GM23338 (cell line): ENCODE measurements around the gene MAPK13. TPM values are rescaled to one million over a fixed set of nuclear protein-coding genes. Genes with fewer than 3 reads are reported as not detected.

Experiments used
- ATAC-seq: fragments of 200-7000 bp; cut with Tn5 transposase; 3 replicates; pipeline ENCODE4 v1.9.1; 2020
- DNase-seq: peaks from one replicate; pipeline ENCODE4 v3.0.0-alpha.2; 2015; ENCODE audit warnings: low spot score
- H2AFZ ChIP-seq: fragments of 200-600 bp; sonication (generic); 2 replicates; pipeline ENCODE4 v1.8.0; 2016; ENCODE audit warnings: antibody characterized with exemption, mild to moderate bottlenecking, moderate library complexity
- H3F3A ChIP-seq: fragments of 200-600 bp; sonication (generic); replicated peaks from 2 replicates; pipeline ENCODE4 v1.8.0; 2017; ENCODE audit warnings: antibody characterized with exemption, mixed run types, low read depth
- H3K27ac ChIP-seq: fragments of 200-600 bp; sonication (generic); 2 replicates; pipeline ENCODE4 v1.6.1; 2016; ENCODE audit warnings: low read depth
- H3K27me3 ChIP-seq: fragments of 200-600 bp; sonication (generic); 2 replicates; pipeline ENCODE4 v1.8.0; 2016; ENCODE audit warnings: mild to moderate bottlenecking, mixed run types, moderate library complexity; ENCODE audit not compliant: insufficient read depth
- H3K36me3 ChIP-seq: fragments of 200-600 bp; sonication (generic); 2 replicates; pipeline ENCODE4 v1.8.0; 2016; ENCODE audit warnings: mild to moderate bottlenecking; ENCODE audit not compliant: insufficient read depth
- H3K4me1 ChIP-seq: fragments of 200-600 bp; sonication (generic); 2 replicates; pipeline ENCODE4 v1.8.0; 2016; ENCODE audit warnings: mild to moderate bottlenecking, moderate library complexity; ENCODE audit not compliant: insufficient read depth
- H3K4me2 ChIP-seq: fragments of 200-600 bp; sonication (generic); 2 replicates; pipeline ENCODE4 v1.7.1; 2017; ENCODE audit warnings: mixed run types
- H3K4me3 ChIP-seq: fragments of 200-600 bp; sonication (generic); 2 replicates; pipeline ENCODE4 v1.6.1; 2016; ENCODE audit warnings: mixed run types
- H3K79me2 ChIP-seq: fragments of 200-600 bp; sonication (generic); replicated peaks from 2 replicates; pipeline ENCODE4 v1.8.0; 2017; ENCODE audit warnings: mild to moderate bottlenecking; ENCODE audit not compliant: insufficient read depth
- H3K9me2 ChIP-seq: fragments of 200-600 bp; sonication (generic); 2 replicates; pipeline ENCODE4 v1.8.0; 2017; ENCODE audit not compliant: insufficient read depth
- H4K20me1 ChIP-seq: fragments of 200-600 bp; sonication (generic); replicated peaks from 2 replicates; pipeline ENCODE4 v1.8.0; 2017; ENCODE audit warnings: mild to moderate bottlenecking; ENCODE audit not compliant: insufficient read depth
- H3K27ac Mint-ChIP-seq: 2 replicates; pipeline ENCODE4 v1.8.0; 2020; ENCODE audit warnings: inconsistent platforms, mild to moderate bottlenecking, moderate library complexity, mixed read lengths
- H3K27me3 Mint-ChIP-seq: 3 replicates; pipeline ENCODE4 v1.8.0; 2022; ENCODE audit warnings: low read depth, mild to moderate bottlenecking, moderate library complexity, mixed read lengths, inconsistent platforms; ENCODE audit not compliant: insufficient read depth, poor library complexity
- H3K36me3 Mint-ChIP-seq: 3 replicates; pipeline ENCODE4 v1.8.0; 2021; ENCODE audit warnings: low read depth, mild to moderate bottlenecking, inconsistent platforms, moderate library complexity, mixed read lengths
- H3K4me1 Mint-ChIP-seq: 3 replicates; pipeline ENCODE4 v1.8.0; 2020; ENCODE audit warnings: mild to moderate bottlenecking, inconsistent platforms, mixed read lengths
- H3K4me3 Mint-ChIP-seq: 3 replicates; pipeline ENCODE4 v1.8.0; 2021; ENCODE audit warnings: moderate library complexity, mild to moderate bottlenecking, inconsistent platforms, mixed read lengths
- H3K9me3 Mint-ChIP-seq: 3 replicates; pipeline ENCODE4 v1.8.0; 2020; ENCODE audit warnings: moderate library complexity, mild to moderate bottlenecking, inconsistent platforms, mixed read lengths
- POLR2AphosphoS5 ChIP-seq: IDR thresholded peaks from 2 replicates; pipeline ENCODE4 v1.6.1; 2016; ENCODE audit warnings: antibody characterized with exemption, low read depth
- polyA plus RNA-seq: library from polyadenylated mRNA; unstranded; fragments of >200 nt; fragmentation: Nextera tagmentation; extraction: Ambion mirVana; gene quantifications from 2 replicates; pipeline ENCODE4 v1.2.1, GENCODE V29; 2016
- total RNA-seq: library from RNA; depleted of rRNA; stranded (reverse); fragments of >200 nt; shearing (Covaris generic); gene quantifications from 2 replicates; pipeline ENCODE4 v1.2.3, GENCODE V29; 2014
- TF ChIP-seq, protein P1 (sequence below): fragments of 250-450 bp; sonication (Bioruptor Pico); IDR thresholded peaks from 2 replicates; pipeline ENCODE4 v1.5.0; 2020; ENCODE audit warnings: mild to moderate bottlenecking, moderate library complexity
- TF ChIP-seq, protein P2 (sequence below), 2 experiments: fragments of 200-600 bp in 1 of 2; sonication (generic) in 1 of 2; conservative IDR thresholded peaks; 2 replicates each; pipeline versions ENCODE4 v1.5.1 to v1.6.1; 2016 to 2017; ENCODE audit warnings: antibody characterized with exemption in 2 of 2, low read depth in 2 of 2, mild to moderate bottlenecking in 2 of 2, moderate library complexity in 1 of 2

MAPK13 gene
- total and polyA plus RNA-seq, 2 experiments from 2014 or later, result 6.3 to 12.3 TPM

DNA sequence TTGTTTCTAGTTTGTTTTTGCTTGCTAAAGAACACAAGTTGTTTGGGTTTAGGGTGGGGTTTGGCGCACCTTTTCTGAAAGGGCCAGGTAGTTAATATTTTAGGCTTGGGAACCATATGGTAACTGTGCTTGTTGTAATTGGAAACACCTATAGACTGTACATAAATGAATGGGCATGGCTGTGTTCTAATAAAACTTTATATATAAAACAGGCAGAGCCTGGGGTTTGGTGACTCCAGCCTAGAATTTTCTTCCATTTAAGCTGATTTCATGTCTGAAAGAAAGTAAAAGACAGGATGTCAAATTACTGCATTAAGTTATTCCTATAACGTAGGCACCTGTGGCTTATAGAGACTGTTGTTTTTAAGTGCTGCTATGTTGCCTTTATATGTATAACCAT is 36.1 kb upstream of the MAPK13 start (continued):
- TF ChIP-seq, protein P1, sequence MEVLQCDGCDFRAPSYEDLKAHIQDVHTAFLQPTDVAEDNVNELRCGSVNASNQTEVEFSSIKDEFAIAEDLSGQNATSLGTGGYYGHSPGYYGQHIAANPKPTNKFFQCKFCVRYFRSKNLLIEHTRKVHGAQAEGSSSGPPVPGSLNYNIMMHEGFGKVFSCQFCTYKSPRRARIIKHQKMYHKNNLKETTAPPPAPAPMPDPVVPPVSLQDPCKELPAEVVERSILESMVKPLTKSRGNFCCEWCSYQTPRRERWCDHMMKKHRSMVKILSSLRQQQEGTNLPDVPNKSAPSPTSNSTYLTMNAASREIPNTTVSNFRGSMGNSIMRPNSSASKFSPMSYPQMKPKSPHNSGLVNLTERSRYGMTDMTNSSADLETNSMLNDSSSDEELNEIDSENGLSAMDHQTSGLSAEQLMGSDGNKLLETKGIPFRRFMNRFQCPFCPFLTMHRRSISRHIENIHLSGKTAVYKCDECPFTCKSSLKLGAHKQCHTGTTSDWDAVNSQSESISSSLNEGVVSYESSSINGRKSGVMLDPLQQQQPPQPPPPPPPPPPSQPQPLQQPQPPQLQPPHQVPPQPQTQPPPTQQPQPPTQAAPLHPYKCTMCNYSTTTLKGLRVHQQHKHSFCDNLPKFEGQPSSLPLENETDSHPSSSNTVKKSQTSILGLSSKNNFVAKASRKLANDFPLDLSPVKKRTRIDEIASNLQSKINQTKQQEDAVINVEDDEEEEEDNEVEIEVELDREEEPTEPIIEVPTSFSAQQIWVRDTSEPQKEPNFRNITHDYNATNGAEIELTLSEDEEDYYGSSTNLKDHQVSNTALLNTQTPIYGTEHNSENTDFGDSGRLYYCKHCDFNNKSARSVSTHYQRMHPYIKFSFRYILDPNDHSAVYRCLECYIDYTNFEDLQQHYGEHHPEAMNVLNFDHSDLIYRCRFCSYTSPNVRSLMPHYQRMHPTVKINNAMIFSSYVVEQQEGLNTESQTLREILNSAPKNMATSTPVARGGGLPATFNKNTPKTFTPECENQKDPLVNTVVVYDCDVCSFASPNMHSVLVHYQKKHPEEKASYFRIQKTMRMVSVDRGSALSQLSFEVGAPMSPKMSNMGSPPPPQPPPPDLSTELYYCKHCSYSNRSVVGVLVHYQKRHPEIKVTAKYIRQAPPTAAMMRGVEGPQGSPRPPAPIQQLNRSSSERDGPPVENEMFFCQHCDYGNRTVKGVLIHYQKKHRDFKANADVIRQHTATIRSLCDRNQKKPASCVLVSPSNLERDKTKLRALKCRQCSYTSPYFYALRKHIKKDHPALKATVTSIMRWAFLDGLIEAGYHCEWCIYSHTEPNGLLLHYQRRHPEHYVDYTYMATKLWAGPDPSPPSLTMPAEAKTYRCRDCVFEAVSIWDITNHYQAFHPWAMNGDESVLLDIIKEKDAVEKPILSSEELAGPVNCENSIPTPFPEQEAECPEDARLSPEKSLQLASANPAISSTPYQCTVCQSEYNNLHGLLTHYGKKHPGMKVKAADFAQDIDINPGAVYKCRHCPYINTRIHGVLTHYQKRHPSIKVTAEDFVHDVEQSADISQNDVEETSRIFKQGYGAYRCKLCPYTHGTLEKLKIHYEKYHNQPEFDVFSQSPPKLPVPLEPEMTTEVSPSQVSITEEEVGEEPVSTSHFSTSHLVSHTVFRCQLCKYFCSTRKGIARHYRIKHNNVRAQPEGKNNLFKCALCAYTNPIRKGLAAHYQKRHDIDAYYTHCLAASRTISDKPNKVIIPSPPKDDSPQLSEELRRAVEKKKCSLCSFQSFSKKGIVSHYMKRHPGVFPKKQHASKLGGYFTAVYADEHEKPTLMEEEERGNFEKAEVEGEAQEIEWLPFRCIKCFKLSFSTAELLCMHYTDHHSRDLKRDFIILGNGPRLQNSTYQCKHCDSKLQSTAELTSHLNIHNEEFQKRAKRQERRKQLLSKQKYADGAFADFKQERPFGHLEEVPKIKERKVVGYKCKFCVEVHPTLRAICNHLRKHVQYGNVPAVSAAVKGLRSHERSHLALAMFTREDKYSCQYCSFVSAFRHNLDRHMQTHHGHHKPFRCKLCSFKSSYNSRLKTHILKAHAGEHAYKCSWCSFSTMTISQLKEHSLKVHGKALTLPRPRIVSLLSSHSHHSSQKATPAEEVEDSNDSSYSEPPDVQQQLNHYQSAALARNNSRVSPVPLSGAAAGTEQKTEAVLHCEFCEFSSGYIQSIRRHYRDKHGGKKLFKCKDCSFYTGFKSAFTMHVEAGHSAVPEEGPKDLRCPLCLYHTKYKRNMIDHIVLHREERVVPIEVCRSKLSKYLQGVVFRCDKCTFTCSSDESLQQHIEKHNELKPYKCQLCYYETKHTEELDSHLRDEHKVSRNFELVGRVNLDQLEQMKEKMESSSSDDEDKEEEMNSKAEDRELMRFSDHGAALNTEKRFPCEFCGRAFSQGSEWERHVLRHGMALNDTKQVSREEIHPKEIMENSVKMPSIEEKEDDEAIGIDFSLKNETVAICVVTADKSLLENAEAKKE (CRISPR knock-in tag), result no peak

DNA sequence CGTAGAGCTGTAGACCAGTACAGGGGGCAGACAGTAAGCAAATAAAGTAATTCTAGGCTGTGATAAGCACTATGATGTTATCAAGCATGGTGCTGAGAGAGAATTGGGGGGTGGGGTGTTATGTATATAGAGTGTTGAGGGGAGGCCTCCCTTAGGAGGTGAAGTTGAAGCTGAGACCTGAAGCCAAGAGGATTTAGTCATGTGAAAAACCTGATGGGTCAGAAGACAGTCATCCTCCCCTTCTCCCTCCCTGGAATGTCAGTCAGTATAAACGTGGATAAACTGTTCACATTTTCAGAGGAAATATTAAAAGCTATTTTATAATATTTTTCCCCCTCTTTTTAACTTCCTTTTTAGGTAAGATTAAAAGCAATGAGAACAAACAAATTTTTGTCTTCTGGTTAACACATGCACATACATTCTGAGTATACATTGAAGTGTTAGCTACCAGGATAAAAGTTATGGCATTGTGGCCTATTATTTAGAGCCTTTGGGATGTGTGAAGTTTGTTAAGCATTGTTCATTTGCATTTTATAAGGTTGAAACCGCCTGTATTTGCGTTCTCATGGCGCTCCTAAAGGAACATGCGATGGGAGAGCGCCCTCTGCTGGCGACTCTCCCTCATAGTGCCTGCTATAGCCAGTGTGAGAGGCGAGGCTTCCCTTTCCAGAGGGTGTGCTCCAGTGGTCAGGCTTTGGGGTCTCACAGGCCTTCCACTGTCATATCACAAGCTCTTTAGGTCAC is 35.4 kb upstream of the MAPK13 start:
- H3K27ac ChIP-seq, result no peak overlapping the region
- H3K9me2 ChIP-seq, result no peaks in the 10 kb centered on the region
- H3K27me3 ChIP-seq, result no peaks in the 10 kb centered on the region
- no peak overlapping the region for H3K4me3 ChIP-seq
- no peak for TF ChIP-seq POLR2AphosphoS5
- TF ChIP-seq, protein P2, sequence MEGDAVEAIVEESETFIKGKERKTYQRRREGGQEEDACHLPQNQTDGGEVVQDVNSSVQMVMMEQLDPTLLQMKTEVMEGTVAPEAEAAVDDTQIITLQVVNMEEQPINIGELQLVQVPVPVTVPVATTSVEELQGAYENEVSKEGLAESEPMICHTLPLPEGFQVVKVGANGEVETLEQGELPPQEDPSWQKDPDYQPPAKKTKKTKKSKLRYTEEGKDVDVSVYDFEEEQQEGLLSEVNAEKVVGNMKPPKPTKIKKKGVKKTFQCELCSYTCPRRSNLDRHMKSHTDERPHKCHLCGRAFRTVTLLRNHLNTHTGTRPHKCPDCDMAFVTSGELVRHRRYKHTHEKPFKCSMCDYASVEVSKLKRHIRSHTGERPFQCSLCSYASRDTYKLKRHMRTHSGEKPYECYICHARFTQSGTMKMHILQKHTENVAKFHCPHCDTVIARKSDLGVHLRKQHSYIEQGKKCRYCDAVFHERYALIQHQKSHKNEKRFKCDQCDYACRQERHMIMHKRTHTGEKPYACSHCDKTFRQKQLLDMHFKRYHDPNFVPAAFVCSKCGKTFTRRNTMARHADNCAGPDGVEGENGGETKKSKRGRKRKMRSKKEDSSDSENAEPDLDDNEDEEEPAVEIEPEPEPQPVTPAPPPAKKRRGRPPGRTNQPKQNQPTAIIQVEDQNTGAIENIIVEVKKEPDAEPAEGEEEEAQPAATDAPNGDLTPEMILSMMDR (conservative IDR thresholded peaks at IDR 0.05; ENCODE audit: low read depth in 2 of 2), result peak; percentile 97
- Mint-ChIP-seq H3K27ac (no peak overlapping the region; the same call in 1 of the 2 replicates), H3K9me3 (no peaks in the 10 kb centered on the region), H3K4me1 (peaks cover 9% of the 10 kb centered on the region), H3K4me3 (no peak overlapping the region), H3K36me3 (no peaks in the 10 kb centered on the region), H3K27me3 (peaks cover 2% of the 10 kb centered on the region)
- ATAC-seq (peak; percentile 96), DNase-seq (peak; percentile 88)
- no peaks in the 10 kb centered on the region for H3K36me3 ChIP-seq
- no peaks in the 10 kb centered on the region for H3F3A ChIP-seq
- H4K20me1 ChIP-seq, result no peaks in the 10 kb centered on the region; the same call in 1 of the 2 replicates
- H3K4me2 ChIP-seq, result no peak overlapping the region
- no peak overlapping the region for H2AFZ ChIP-seq
- H3K79me2 ChIP-seq, result no peaks in the 10 kb centered on the region
- H3K4me1 ChIP-seq, result no peaks in the 10 kb centered on the region; the same call in 1 of the 2 replicates
